OCI-LY7 (cell line): ENCODE measurements around the gene TTLL9.

Source experiments
- CTCF ChIP-seq: fragments of 200-600 bp; sonication (generic); conservative IDR thresholded peaks from 2 replicates; pipeline ENCODE4 v1.5.1; 2014; ENCODE audit warnings: mild to moderate bottlenecking, antibody characterized with exemption, low read length, moderate library complexity, mixed read lengths
- EZH2phosphoT487 ChIP-seq: fragments of 200-600 bp; sonication (generic); IDR thresholded peaks from 2 replicates; pipeline ENCODE4 v1.6.1; 2018; ENCODE audit warnings: low read depth, borderline replicate concordance, mild to moderate bottlenecking, mixed run types, antibody characterized with exemption, low read length, moderate library complexity, mixed read lengths

GRCh38 chr20:31894980-31895675 is 24.7 kb downstream of the TTLL9 start:
- no peak for TF ChIP-seq CTCF
- TF ChIP-seq EZH2phosphoT487, result no peak
